Measurements from ENCODE around the gene PROM2. TPM values are rescaled to one million over a fixed set of nuclear protein-coding genes. Genes with fewer than 3 reads are reported as not detected.

Gene PROM2
- total and polyA plus RNA-seq, 12 donors: 0.07 to 4.5 (median 0.84) TPM; not detected in 2

DNA sequence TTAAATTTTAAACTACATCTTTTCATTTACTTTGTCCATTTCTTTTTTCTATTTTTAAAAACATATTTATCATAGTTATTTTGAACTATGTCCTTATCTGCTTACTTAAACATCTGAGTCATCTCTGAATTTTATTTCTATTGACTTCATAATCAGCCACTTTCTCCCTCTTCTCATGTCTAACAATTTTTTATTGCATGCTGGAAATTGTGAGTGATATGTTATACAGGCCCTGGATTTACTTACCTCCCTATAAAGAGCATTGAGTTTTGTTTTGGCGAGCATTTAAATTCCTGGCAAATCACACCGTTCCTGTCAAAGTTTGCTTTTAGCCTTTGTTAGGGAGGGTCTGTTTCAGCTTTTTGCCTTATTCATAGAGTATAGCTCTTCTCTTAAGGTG, 62.2 kb downstream of the PROM2 start:
- intact Hi-C loops (cut with DNase I): no loop called here
- no peaks in the 10 kb centered on the region for H3K36me3 ChIP-seq (replicated peaks in 1 of 2)
- no peak overlapping the region for H3K27ac ChIP-seq
- TF ChIP-seq, protein P1, sequence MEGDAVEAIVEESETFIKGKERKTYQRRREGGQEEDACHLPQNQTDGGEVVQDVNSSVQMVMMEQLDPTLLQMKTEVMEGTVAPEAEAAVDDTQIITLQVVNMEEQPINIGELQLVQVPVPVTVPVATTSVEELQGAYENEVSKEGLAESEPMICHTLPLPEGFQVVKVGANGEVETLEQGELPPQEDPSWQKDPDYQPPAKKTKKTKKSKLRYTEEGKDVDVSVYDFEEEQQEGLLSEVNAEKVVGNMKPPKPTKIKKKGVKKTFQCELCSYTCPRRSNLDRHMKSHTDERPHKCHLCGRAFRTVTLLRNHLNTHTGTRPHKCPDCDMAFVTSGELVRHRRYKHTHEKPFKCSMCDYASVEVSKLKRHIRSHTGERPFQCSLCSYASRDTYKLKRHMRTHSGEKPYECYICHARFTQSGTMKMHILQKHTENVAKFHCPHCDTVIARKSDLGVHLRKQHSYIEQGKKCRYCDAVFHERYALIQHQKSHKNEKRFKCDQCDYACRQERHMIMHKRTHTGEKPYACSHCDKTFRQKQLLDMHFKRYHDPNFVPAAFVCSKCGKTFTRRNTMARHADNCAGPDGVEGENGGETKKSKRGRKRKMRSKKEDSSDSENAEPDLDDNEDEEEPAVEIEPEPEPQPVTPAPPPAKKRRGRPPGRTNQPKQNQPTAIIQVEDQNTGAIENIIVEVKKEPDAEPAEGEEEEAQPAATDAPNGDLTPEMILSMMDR (IDR thresholded peaks at IDR 0.05): no peak
- TF ChIP-seq POLR2A (IDR thresholded peaks at IDR 0.05): no peak
- no peaks in the 10 kb centered on the region for H3K9me3 ChIP-seq (replicated peaks in 1 of 3)
- 79 to 84% (median 81%) methylated on average over 2 of the region's 2 CpGs for WGBS, 4 donors
- H3K4me1 ChIP-seq (replicated peaks in 1 of 2): no peaks in the 10 kb centered on the region
- DNase-seq: no peak
- H3K27me3 ChIP-seq: no peaks in the 10 kb centered on the region
- no peak overlapping the region for H3K4me3 ChIP-seq

DNA sequence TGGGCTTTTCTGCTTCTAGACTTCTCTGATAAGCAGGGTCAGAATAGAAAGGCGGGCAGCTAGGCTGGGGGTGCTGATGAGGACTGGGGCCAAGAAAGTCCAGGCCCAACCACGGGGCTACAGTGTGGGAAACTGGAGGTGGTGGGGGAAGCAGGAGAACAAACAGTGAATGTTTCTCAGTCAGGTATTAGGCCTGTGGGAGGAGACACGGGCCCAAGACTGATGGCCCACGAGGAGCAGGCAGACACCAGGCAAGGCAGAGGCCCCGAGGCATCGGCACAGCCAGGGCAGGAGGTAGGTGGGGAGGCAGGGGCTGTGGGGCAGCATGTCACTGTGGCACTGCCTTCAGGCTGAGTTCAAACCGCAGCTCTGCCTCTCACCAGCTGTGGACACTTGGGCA, 63.6 kb downstream of the PROM2 start:
- Histone ChIP-seq H3K4me3 (no peak overlapping the region), H3K4me1 (replicated peaks in 1 of 2) (no peaks in the 10 kb centered on the region), H3K27me3 (no peaks in the 10 kb centered on the region), H3K27ac (no peak overlapping the region), H3K36me3 (replicated peaks in 1 of 2) (no peaks in the 10 kb centered on the region), H3K9me3 (replicated peaks in 1 of 3) (no peaks in the 10 kb centered on the region)
- no peak for DNase-seq
- TF ChIP-seq POLR2A (IDR thresholded peaks at IDR 0.05): no peak
- TF ChIP-seq, protein P1 (IDR thresholded peaks at IDR 0.05): no peak
- WGBS, 4 donors: 54 to 71% (median 67%) methylated on average over 7 of the region's 7 CpGs
- intact Hi-C loops (cut with DNase I): no loop called here

Other genes with a start within 250 kb of the PROM2 start
- under 1 TPM in 5 of 9 donors, not detected in 4; 0.32 to 0.69 (median 0.41) TPM for gene MAL, start 248.7 kb upstream of the PROM2 start, total RNA-seq
- 1 to 10 TPM; 1.1 to 4.5 (median 1.2) TPM for gene MAL, start 248.7 kb upstream of the PROM2 start, polyA plus RNA-seq
- 10 to 100 TPM; 41.0 to 99.0 (median 51.0) TPM for gene MRPS5, start 152.6 kb upstream of the PROM2 start, total RNA-seq
- 10 to 100 TPM; 72.0 to 96.7 (median 93.4) TPM for gene MRPS5, start 152.6 kb upstream of the PROM2 start, polyA plus RNA-seq
- gene ZNF514, start 114.6 kb upstream of the PROM2 start, total RNA-seq: 10 to 100 TPM in 6 of 9 donors, 1 to 10 TPM in 3; 4.6 to 22.6 (median 16.8) TPM
- 10 to 100 TPM in 2 of 3 donors, 1 to 10 TPM in 1; 8.3 to 26.1 (median 11.7) TPM for gene ZNF514, start 114.6 kb upstream of the PROM2 start, polyA plus RNA-seq
- gene ZNF2, start 108.6 kb upstream of the PROM2 start, total RNA-seq: 1 to 10 TPM; 1.8 to 9.3 (median 6.7) TPM
- 1 to 10 TPM; 2.1 to 5.8 (median 2.8) TPM for gene ZNF2, start 108.6 kb upstream of the PROM2 start, polyA plus RNA-seq
- 1 to 10 TPM; 1.4 to 4.3 (median 2.2) TPM for gene ZNF892, start 66.9 kb upstream of the PROM2 start, total RNA-seq
- under 1 TPM in 2 of 3 donors, not detected in 1; 0.32 to 0.73 TPM for gene ZNF892, start 66.9 kb upstream of the PROM2 start, polyA plus RNA-seq
- 1 to 10 TPM in 7 of 9 donors, under 1 TPM in 2; 0.54 to 6.3 (median 1.6) TPM for gene KCNIP3, start 22.9 kb downstream of the PROM2 start, total RNA-seq
- 1 to 10 TPM in 2 of 3 donors, under 1 TPM in 1; 0.79 to 3.9 (median 3.2) TPM for gene KCNIP3, start 22.9 kb downstream of the PROM2 start, polyA plus RNA-seq
- gene FAHD2A, start 128.3 kb downstream of the PROM2 start, total RNA-seq: 10 to 100 TPM; 12.9 to 63.1 (median 28.8) TPM
- 10 to 100 TPM; 22.6 to 28.6 (median 28.1) TPM for gene FAHD2A, start 128.3 kb downstream of the PROM2 start, polyA plus RNA-seq
- gene TRIM43B, start 210.3 kb downstream of the PROM2 start, total RNA-seq: not detected
- not detected for gene TRIM43B, start 210.3 kb downstream of the PROM2 start, polyA plus RNA-seq